Activated CD4-positive, CD25-positive, alpha-beta regulatory T cell treated with anti-CD3 and anti-CD28 coated beads, Interleukin-2, amount 50 U/mL, for 16 hours (primary cell): ENCODE measurements around the gene LAMC3.
A peak's percentile ranks its signal among the peaks of the same experiment; 100 is the strongest.

Experiments used
- DNase-seq: peaks from one replicate; pipeline ENCODE4 v3.0.0-alpha.2; 2020; ENCODE audit warnings: low read depth, low spot score

Gene LAMC3

DNA sequence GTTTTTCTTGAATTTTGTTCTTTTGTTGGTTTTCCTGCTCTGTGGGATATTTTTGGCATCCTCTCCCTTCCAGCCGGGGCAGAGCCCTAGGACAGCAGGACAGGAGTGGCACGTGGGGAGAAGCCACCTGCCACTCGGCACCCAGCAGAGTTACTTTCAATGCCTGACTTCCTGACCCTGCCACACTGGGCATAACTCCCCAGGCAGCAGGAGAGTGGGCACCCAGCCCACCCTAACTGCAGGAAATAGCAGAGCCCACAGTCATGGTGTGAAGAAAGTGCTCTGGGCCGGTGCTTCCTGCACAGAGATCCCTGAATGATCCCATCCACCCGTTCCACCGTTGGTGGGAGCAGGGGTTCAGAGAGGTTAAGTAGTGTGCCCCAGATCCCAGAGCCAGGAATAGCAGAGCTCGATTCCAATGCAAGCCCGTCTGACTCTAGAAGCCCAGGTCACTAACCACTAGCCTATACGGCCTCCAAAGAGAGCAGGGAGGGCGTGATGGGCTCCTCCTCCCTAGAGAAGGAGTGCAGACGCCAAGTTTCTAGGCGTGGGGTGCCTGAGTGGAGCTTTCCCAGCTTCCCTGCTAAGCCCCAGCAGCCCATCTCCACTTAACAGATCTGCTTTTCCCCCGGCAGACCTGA lies 108.3 kb downstream of the LAMC3 start:
- DNase-seq: no peak

DNA sequence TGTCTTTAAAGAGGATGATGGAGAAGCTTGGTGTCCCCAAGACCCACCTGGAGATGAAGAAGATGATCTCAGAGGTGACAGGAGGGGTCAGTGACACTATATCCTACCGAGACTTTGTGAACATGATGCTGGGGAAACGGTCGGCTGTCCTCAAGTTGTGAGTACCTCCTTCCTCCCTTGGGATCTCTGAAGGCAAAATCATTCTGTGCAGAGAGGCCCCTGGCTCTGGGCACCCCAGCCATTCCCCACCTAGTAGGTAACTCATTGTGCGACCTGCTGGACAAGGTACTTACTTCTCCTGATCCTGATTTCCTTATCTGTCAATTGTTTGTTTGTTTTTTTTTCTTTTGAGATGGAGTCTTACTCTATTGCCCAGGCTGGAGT lies 108.8 kb downstream of the LAMC3 start:
- no peak for DNase-seq

- no peak for DNase-seq
Measured at GRCh38 chr9:131119600-131119999, 110.6 kb downstream of the LAMC3 start.

DNA sequence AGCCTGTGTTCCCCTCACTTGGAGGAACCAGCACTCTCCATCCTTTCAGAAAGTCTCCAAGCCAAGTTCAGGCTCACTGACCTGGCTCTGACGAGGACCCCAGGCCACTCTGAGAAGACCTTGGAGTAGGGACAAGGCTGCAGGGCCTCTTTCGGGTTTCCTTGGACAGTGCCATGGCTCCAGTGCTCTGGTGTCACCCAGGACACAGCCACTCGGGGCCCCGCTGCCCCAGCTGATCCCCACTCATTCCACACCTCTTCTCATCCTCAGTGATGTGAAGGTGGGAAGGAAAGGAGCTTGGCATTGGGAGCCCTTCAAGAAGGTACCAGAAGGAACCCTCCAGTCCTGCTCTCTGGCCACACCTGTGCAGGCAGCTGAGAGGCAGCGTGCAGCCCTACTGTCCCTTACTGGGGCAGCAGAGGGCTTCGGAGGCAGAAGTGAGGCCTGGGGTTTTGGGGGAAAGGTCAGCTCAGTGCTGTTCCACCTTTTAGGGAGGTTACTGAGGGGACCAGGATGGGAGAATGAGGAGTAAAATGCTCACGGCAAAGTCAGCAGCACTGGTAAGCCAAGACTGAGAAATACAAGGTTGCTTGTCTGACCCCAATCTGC lies 111.8 kb downstream of the LAMC3 start:
- no peak for DNase-seq

GRCh38 chr9:131121346-131121745 lies 112.4 kb downstream of the LAMC3 start:
- DNase-seq: no peak

- DNase-seq: no peak
Measured at GRCh38 chr9:131122158-131122557, 113.2 kb downstream of the LAMC3 start.

- DNase-seq: no peak
Measured at GRCh38 chr9:131125038-131125287, 116.0 kb downstream of the LAMC3 start.

DNA sequence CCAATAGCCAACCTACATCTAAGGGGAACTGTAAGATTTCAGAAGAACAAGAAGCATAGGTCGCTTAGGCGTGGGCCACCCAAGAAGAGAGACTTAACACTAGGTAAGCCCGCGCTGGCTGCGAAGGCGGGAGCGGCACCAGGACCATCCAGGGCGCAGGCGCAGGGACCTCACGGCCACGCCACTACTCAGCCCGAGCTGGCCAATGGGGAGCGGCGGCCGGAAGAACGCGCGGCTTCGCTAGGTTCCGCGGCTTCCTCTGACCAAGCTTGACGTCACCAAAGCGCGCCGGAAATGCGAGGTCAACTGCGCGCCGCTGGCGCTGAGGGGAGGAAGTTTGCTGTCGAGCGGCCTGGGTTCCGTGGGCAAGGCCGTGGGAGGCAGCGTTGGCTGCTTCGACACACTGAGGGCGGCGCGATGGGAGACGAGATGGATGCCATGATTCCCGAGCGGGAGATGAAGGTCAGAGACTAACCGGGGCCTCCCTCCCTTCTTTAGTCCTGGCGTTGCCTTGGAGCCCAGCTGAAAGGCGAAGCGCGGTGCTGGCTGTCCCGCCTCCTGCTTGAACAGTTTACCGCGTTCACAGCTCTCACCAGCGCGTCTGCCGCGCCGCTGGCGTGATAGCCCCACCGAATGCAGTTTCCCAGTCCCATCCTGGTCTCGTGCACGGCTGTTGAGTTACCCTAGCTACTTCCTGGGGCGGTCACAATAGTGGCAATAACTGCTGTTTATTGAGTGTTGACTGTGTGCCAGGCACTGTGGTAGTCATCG lies 116.5 kb downstream of the LAMC3 start, which contains the start of gene NUP214:
NUP214 (plus strand) TSS at position 299 of the 771 bp plus-strand sequence; CDS start at position 418, 119 bp downstream.
- DNase-seq: peak; percentile 100

- no peak for DNase-seq
Measured at GRCh38 chr9:131126059-131126426, 117.1 kb downstream of the LAMC3 start.

- no peak for DNase-seq
Measured at GRCh38 chr9:131129183-131129582, 120.2 kb downstream of the LAMC3 start.

GRCh38 chr9:131138676-131139075 lies 129.7 kb downstream of the LAMC3 start:
- no peak for DNase-seq

DNA sequence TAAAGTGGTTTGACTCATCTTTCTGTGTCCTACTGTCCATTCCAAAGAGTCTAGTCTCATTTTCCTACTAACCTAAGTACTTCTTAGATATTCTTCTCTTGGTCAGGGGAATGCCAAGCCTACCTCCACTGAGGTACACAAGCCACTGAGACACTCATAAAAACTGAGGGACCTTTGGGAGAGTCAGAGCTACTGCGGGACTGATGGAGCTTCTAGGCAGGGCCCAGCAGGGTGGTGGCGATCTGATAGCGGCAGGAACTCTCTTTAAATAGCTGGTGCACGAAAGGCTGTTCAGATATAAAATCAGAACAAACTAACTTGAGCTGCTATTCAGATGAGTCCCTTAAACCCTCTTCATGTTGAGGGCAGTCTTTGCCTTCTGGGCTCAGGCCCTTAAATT lies 131.1 kb downstream of the LAMC3 start:
- DNase-seq: no peak

DNA sequence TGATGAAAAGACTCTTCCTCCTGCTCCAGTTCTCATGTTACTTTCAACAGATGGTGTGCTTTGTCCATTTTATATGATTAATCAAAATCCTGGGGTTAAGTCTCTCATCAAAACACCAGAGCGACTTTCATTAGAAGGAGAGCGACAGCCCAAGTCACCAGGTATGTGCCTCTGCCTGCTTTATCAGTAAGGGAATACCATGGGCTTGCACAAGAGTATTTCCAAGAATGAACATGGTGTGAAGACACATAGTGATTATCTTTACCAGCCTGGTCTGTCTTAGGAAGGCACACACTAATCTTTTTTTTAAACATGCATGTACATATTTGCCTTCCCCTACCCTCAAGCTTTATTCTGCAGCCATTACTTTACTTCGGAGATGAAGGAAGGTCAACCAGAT lies 131.6 kb downstream of the LAMC3 start:
- DNase-seq: no peak

- no peak for DNase-seq
Measured at GRCh38 chr9:131142160-131142559, 133.2 kb downstream of the LAMC3 start.
